Kidney epithelial cell (primary cell): ENCODE results near the gene COX7A2L. TPM values are rescaled to one million over a fixed set of nuclear protein-coding genes. Genes with fewer than 3 reads are reported as not detected.

Experiments used
- DNase-seq: peaks from one replicate; pipeline ENCODE4 v3.0.0-alpha.2; 2010; ENCODE audit warnings: low read depth
- H3K27me3 ChIP-seq: 2 replicates; pipeline ENCODE4 v1.6.0; 2011; ENCODE audit warnings: low read length; ENCODE audit not compliant: control insufficient read depth, insufficient read depth
- H3K36me3 ChIP-seq: 2 replicates; pipeline ENCODE4 v1.5.1; 2011; ENCODE audit warnings: low read length; ENCODE audit not compliant: control insufficient read depth, insufficient read depth
- H3K4me3 ChIP-seq: 2 replicates; pipeline ENCODE4 v1.5.1; 2011; ENCODE audit warnings: low read depth, mild to moderate bottlenecking, control low read depth, low read length
- CTCF ChIP-seq: IDR thresholded peaks from 2 replicates; pipeline ENCODE4 v1.5.1; 2011; ENCODE audit warnings: mild to moderate bottlenecking, moderate library complexity, low read length, control low read depth, inconsistent platforms; ENCODE audit not compliant: insufficient read depth, poor library complexity, severe bottlenecking
- total RNA-seq: library from RNA; depleted of rRNA; stranded (reverse); fragments of >200 nt; gene quantifications from 2 replicates; pipeline ENCODE4 v1.2.3, GENCODE V29; 2015

COX7A2L gene
- total RNA-seq, 1 donor from 2014 or later = 250 TPM

DNA sequence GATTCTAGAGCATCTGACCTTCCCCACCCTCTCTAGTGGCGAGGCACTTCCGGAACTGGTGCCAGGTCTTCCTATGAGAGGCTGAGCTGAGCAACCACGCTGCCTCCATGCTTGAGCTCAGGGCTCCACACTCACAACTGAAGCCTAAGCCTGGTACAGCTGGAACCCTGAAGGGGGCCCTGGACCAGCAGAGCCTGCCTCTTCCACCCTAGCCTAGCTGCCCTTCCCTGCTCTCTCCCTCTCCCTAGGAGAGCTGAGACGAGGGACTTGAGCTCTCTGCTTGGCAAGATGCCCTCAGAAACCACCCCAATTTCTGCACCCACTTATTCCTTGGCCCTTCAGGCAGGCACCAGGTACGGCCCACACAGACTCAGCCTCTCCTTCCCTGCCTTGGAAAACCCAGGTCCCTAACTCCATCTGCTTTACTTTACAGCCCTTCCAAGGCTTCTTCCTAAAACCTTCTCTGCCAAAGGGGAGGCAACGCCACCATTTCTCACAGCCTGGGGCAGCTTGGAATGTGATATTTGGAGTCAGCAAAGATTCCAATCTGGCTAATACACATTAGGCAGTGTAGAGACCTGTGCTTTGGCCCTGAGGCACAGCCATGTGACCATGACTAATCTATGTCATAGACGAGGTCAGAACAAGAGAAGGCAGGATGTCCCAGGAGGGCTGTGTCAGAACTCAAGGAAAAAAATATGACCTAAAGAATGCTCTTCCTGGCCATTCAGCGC is 18.8 kb downstream of the COX7A2L start:
- H3K27me3 ChIP-seq = no peaks in the 10 kb centered on the region
- no peak for TF ChIP-seq CTCF
- peak; percentile 79 for DNase-seq
- no peak overlapping the region for H3K4me3 ChIP-seq
- no peaks in the 10 kb centered on the region for H3K36me3 ChIP-seq

GRCh38 chr2:42340938-42341636 is 19.9 kb downstream of the COX7A2L start:
- TF ChIP-seq CTCF = no peak
- Histone ChIP-seq H3K27me3 (no peaks in the 10 kb centered on the region), H3K4me3 (no peak overlapping the region), H3K36me3 (no peaks in the 10 kb centered on the region)
- DNase-seq = no peak

DNA sequence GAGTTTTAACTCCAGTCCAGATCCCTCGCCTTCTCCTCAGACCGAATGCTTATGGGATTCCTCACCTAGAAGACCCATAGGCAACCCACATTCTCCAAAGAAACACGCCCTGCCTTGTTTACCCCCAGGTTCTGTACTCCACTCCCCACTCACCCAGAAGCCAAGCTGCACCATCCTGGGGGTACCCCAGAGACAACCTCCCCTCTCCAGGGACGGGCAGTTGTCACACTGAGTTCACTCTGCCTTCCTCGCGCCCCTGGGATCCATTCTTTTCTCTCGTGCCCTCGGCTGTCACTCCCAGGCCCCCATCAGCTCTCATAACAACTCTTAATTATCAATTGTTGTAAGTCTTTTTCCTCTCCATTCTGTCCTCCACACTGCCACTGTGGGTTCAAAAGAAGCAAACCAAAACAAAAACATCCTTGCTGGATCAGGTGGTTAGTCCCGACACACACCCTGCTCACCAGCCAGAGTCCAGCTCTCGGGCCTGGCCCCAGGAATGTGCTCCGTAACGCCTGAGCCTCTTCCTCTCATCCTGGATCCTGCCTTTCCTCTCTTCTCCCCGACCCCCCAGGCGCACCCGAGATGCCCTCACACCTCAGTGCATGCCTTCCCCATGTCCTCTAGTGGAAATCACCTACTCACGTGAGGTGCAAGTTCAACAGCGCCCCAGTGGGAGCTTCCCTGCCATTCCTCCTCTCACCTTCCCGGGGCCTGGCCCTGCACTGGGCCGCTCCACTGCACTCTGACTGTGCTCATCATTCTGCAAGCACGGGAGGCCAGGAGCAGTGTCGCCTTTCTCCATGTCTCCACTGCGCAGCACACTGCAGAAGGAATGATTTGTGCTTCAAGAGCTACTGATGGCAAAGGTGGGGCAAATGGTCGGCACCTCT is 20.7 kb downstream of the COX7A2L start:
- H3K4me3 ChIP-seq = no peak overlapping the region
- TF ChIP-seq CTCF = no peak
- no peaks in the 10 kb centered on the region for H3K27me3 ChIP-seq
- DNase-seq = no peak
- H3K36me3 ChIP-seq = peaks cover 3% of the 10 kb centered on the region

GRCh38 chr2:42339191-42339912 is 21.7 kb downstream of the COX7A2L start:
- TF ChIP-seq CTCF = peak; percentile 18
- no peak for DNase-seq
- Histone ChIP-seq H3K36me3 (peaks cover 3% of the 10 kb centered on the region), H3K4me3 (no peak overlapping the region), H3K27me3 (no peaks in the 10 kb centered on the region)

- no peak for TF ChIP-seq CTCF
- Histone ChIP-seq H3K27me3 (no peaks in the 10 kb centered on the region), H3K36me3 (peaks cover 3% of the 10 kb centered on the region), H3K4me3 (no peak overlapping the region)
- DNase-seq = no peak
Measured at GRCh38 chr2:42338567-42339190, 22.3 kb downstream of the COX7A2L start.
